Pancreas (tissue), 10 donors: ENCODE measurements around the gene PDLIM5. TPM values are rescaled to one million over a fixed set of nuclear protein-coding genes. Genes with fewer than 3 reads are reported as not detected.
A peak's percentile ranks its signal among the peaks of the same experiment; 100 is the strongest.
"Not testable (repeated sequence)": the region's sequence is repeated elsewhere in the genome, so short reads cannot be mapped to it uniquely, and the experiment has no call there.

Experiments used
- ATAC-seq, 4 donors: fragments of 200-7000 bp; cut with Tn5 transposase; one replicate each; pipeline versions ENCODE4 v1.8.0 to v1.9.1; 2020; ENCODE audit warnings: mild to moderate bottlenecking in 4 of 4, moderate library complexity in 4 of 4
- DNase-seq, 6 donors: peaks; one replicate each; pipeline ENCODE4 v3.0.0-alpha.2; 2020
- FAIRE-seq: peaks from 2 replicates; lab custom pipeline; 2012; peaks lifted over from hg19 to GRCh38; lab: Jason Lieb, UNC
- H3K27ac ChIP-seq, 4 donors: fragments of 200-600 bp; sonication (generic); 1 replicate in 3 of 4; 2 replicates in 1 of 4; pipeline versions ENCODE4 v1.5.0 to v1.8.0; 2020
- H3K27me3 ChIP-seq, 4 donors: fragments of 200-600 bp; one replicate each; pipeline ENCODE4 v1.8.0; 2021
- H3K36me3 ChIP-seq, 3 donors: fragments of 200-600 bp; sonication (generic) in 1 of 3; one replicate each; pipeline versions ENCODE4 v1.5.0 to v1.8.0; 2020 to 2021
- H3K4me1 ChIP-seq, 3 donors: fragments of 200-600 bp; one replicate each; pipeline ENCODE4 v1.8.0; 2021
- H3K4me3 ChIP-seq, 4 donors: fragments of 200-600 bp; sonication (generic) in 2 of 4; one replicate each; pipeline versions ENCODE4 v1.5.0 to v1.8.0; 2020 to 2021
- H3K9me3 ChIP-seq, 4 donors: fragments of 200-600 bp; one replicate each; pipeline ENCODE4 v1.8.0; 2021
- CTCF ChIP-seq, 4 donors: fragments of 200-600 bp; sonication (generic) in 3 of 4; IDR thresholded peaks; one replicate each; pipeline versions ENCODE4 v1.5.0 to v1.8.0; 2021; ENCODE audit warnings: antibody characterized with exemption in 4 of 4
- WGBS, 2 donors: extraction: QIAGEN DNeasy Blood & Tissue Kit; methylation state at CpG; one replicate each; pipeline ENCODE4 v1.1.7; 2013; 5-methylcytosine and 5-hydroxymethylcytosine counted together
- intact Hi-C, 3 donors: fragments of 100-400 bp; cut with DNase I; formaldehyde crosslinking; loops; one replicate each; pipeline versions ENCODE4 v1.11.1 to v1.14.2; 2022
- polyA plus RNA-seq, 2 donors: library from polyadenylated mRNA; stranded (reverse); fragments of 200-250 nt; gene quantifications; one replicate each; pipeline ENCODE4 v1.2.3, GENCODE V29; 2013
- total RNA-seq, 6 donors: library from RNA; stranded (reverse); fragmentation: NEBNext Ultra II Directional in 4 of 6; extraction: Animal tissue kit (Norgen Biotek cat#: 25700) in 4 of 6; gene quantifications; one replicate each; pipeline versions ENCODE4 v1.2.1 to v1.2.4, GENCODE V29; 2021 to 2023
- donor health status: healthy with polysubstance abuse.
- donor health status: DM: no; HTN: no; CAD: no; lungs with moderate emphysema.
- donor health status: DM: no; HTN: no; CAD: no.
- donor health status: control.
- donor health status: control.
- donor health status: Bipolar disorder and iron deficiency.
- donor health status: DM: yes; HTN: yes; CAD: no.
- donor health status: DM: no; HTN: no; CAD: no.
- donor health status: DM: no; HTN: no; CAD: no.
- donor health status: DM: yes; HTN: yes; CAD: no.

The PDLIM5 gene
- total and polyA plus RNA-seq, 8 donors = 13.2 to 99.0 (median 49.8) TPM

- no peak for TF ChIP-seq CTCF (IDR thresholded peaks at IDR 0.05)
- WGBS, 2 donors = 64 to 66% methylated on average over 3 of the region's 3 CpGs
- intact Hi-C loops = no loop called here
- Histone ChIP-seq H3K9me3 (no peaks in the 10 kb centered on the region), H3K36me3 (peaks cover 0 to 10% (median 0%) of the 10 kb centered on the region in 3 donors), H3K4me3 (no peak overlapping the region), H3K27ac (no peak overlapping the region), H3K4me1 (no peaks in the 10 kb centered on the region), H3K27me3 (no peaks in the 10 kb centered on the region)
- ATAC-seq (no peak), DNase-seq (no peak), FAIRE-seq (no peak)
Measured at GRCh38 chr4:94660614-94661013, 208.9 kb downstream of the PDLIM5 start.

- intact Hi-C loops, H3K4me3 ChIP-seq, DNase-seq, H3K4me1 ChIP-seq, H3K27me3 ChIP-seq, H3K27ac ChIP-seq, ATAC-seq, H3K9me3 ChIP-seq, FAIRE-seq: not testable (repeated sequence)
- WGBS, 2 donors = 96 to 99% methylated on average over 5 of the region's 5 CpGs
- peaks cover 0 to 10% (median 0%) of the 10 kb centered on the region in 3 donors for H3K36me3 ChIP-seq
Measured at GRCh38 chr4:94665021-94665420, 213.3 kb downstream of the PDLIM5 start.

GRCh38 chr4:94665500-94666404, 214.0 kb downstream of the PDLIM5 start:
- ATAC-seq (peak in 1 of 4 donors; percentile 38), FAIRE-seq (no peak), DNase-seq (no peak)
- H3K27me3 ChIP-seq = no peaks in the 10 kb centered on the region
- peaks cover 8 to 11% (median 10%) of the 10 kb centered on the region in 3 donors for H3K4me1 ChIP-seq
- no peaks in the 10 kb centered on the region for H3K9me3 ChIP-seq
- no peak for TF ChIP-seq CTCF (IDR thresholded peaks at IDR 0.05)
- H3K27ac ChIP-seq = peak overlapping the region in 1 of 4 donors; percentile 31
- no peak overlapping the region for H3K4me3 ChIP-seq
- intact Hi-C loops = no loop called here
- peaks cover 0 to 10% (median 0%) of the 10 kb centered on the region in 3 donors for H3K36me3 ChIP-seq
- WGBS, 2 donors = 71 to 74% methylated on average over 3 of the region's 3 CpGs

- intact Hi-C loops = no loop called here
- FAIRE-seq = no peak
- no peak for DNase-seq
Measured at GRCh38 chr4:94668724-94669123, 217.0 kb downstream of the PDLIM5 start.

More at GRCh38 chr4:94668724-94669123, 217.0 kb downstream of the PDLIM5 start:
- Histone ChIP-seq H3K4me3 (no peak overlapping the region), H3K36me3 (no peaks in the 10 kb centered on the region), H3K27ac (no peak overlapping the region), H3K27me3 (no peaks in the 10 kb centered on the region), H3K4me1 (peaks cover 8 to 11% (median 10%) of the 10 kb centered on the region in 3 donors), H3K9me3 (no peaks in the 10 kb centered on the region)
- ATAC-seq = no peak
- no peak for TF ChIP-seq CTCF (IDR thresholded peaks at IDR 0.05)
- WGBS, 2 donors = 76 to 81% methylated on average over 7 of the region's 7 CpGs
